Colonic mucosa (tissue), 4 donors: Measurements from ENCODE around the gene NHP2. TPM values are rescaled to one million over a fixed set of nuclear protein-coding genes. Genes with fewer than 3 reads are reported as not detected.

Source experiments
- DNase-seq: peaks from one replicate; pipeline ENCODE4 v3.0.0-alpha.2; 2020
- H3K27ac ChIP-seq: fragments of 200-600 bp; one replicate; pipeline ENCODE4 v1.8.0; 2021
- H3K27me3 ChIP-seq: fragments of 200-600 bp; one replicate; pipeline ENCODE4 v1.8.0; 2021
- H3K36me3 ChIP-seq: fragments of 200-600 bp; one replicate; pipeline ENCODE4 v1.8.0; 2021
- H3K4me1 ChIP-seq: fragments of 200-600 bp; one replicate; pipeline ENCODE4 v1.8.0; 2021; ENCODE audit warnings: mild to moderate bottlenecking
- H3K4me3 ChIP-seq: fragments of 200-600 bp; one replicate; pipeline ENCODE4 v1.8.0; 2021
- H3K9ac ChIP-seq, 2 donors: one replicate each; pipeline ENCODE4 v1.7.0; 2013; ENCODE audit warnings: control low read depth in 2 of 2, low read depth in 2 of 2, low read length in 2 of 2
- H3K9me3 ChIP-seq: fragments of 200-600 bp; one replicate; pipeline ENCODE4 v1.8.0; 2021
- CTCF ChIP-seq: fragments of 200-600 bp; IDR thresholded peaks from one replicate; pipeline ENCODE4 v1.8.0; 2022; ENCODE audit warnings: antibody characterized with exemption, mild to moderate bottlenecking
- intact Hi-C: fragments of 100-400 bp; cut with DNase I; formaldehyde crosslinking; loops from one replicate; pipeline ENCODE4 v1.14.1; 2022
- total RNA-seq, 2 donors: library from RNA; stranded (reverse); fragmentation: NEBNext Ultra II Directional in 1 of 2; extraction: Animal tissue kit (Norgen Biotek cat#: 25700) in 1 of 2; gene quantifications; one replicate each; pipeline ENCODE4 v1.2.1, GENCODE V29; 2021
- donor health status: healthy.
- donor health status: DM: no; HTN: no; CAD: no.
- donor health status: DM: no; HTN: no; CAD: no.

Gene NHP2
- total RNA-seq, 2 donors from 2014 or later = 64.8 to 182 TPM

DNA sequence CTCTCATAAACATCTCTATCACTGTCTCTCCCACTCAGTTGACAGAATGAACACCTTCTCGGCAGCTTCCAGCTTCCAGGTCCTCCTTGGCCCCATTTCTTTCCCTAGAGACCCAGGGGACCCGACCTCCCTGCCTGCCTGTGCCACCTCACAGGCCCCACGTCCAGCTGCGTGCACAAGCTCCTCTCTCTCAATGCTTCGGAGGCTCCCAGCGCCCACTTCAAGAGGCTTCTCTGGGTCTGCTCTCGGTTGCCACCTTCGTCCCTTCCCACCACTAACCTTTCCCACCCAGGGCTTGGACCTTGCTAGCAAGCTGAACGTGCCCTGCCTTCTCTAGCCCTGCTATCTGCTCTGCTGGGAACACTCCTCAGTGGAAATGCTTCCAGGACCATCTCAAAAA, 43.2 kb downstream of the NHP2 start:
- no peak for TF ChIP-seq CTCF
- no peak overlapping the region for H3K4me3 ChIP-seq
- peaks cover 11% of the 10 kb centered on the region for H3K4me1 ChIP-seq
- DNase-seq = no peak
- no peaks in the 10 kb centered on the region for H3K36me3 ChIP-seq
- H3K9ac ChIP-seq = no peak overlapping the region
- intact Hi-C loops = no loop called here
- no peak overlapping the region for H3K27ac ChIP-seq
- H3K9me3 ChIP-seq = no peaks in the 10 kb centered on the region
- peaks cover 14% of the 10 kb centered on the region for H3K27me3 ChIP-seq

GRCh38 chr5:178108966-178109365, 44.7 kb downstream of the NHP2 start:
- peak overlapping the region in 1 of 2 donors; percentile 9 for H3K9ac ChIP-seq
- H3K27me3 ChIP-seq = peaks cover 4% of the 10 kb centered on the region
- peaks cover 8% of the 10 kb centered on the region for H3K4me1 ChIP-seq
- peak; percentile 85 for DNase-seq
- H3K9me3 ChIP-seq = no peaks in the 10 kb centered on the region
- intact Hi-C loops = no loop called here
- H3K27ac ChIP-seq = no peak overlapping the region
- H3K36me3 ChIP-seq = no peaks in the 10 kb centered on the region
- no peak for TF ChIP-seq CTCF
- no peak overlapping the region for H3K4me3 ChIP-seq

DNA sequence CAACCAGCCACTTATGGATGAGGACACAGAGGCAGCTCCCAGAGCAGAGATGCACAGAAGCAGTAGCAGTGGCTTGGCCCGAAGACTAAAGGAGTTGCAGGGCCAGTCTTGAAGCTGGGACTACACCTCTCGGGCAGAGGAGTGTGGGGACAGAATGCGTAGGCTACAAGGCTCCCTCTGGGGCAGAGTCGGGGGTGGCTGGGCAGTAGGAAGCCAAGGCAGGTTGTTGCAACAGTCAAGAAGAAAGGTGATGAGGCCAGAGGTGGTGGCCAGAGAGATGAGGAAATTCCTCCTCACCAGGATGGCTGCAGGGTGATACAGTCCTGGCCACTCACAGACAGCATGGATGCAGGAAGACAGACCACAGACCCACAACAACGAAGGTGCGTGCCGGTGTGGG, 45.2 kb downstream of the NHP2 start:
- Histone ChIP-seq H3K9me3 (no peaks in the 10 kb centered on the region), H3K9ac (peak overlapping the region in 1 of 2 donors; percentile 9), H3K4me3 (no peak overlapping the region), H3K4me1 (peaks cover 5% of the 10 kb centered on the region), H3K36me3 (no peaks in the 10 kb centered on the region), H3K27me3 (no peaks in the 10 kb centered on the region), H3K27ac (no peak overlapping the region)
- intact Hi-C loops = no loop called here
- TF ChIP-seq CTCF = no peak
- no peak for DNase-seq

- H3K4me1 ChIP-seq = peaks cover 5% of the 10 kb centered on the region
- no peaks in the 10 kb centered on the region for H3K27me3 ChIP-seq
- TF ChIP-seq CTCF = no peak
- H3K9me3 ChIP-seq = no peaks in the 10 kb centered on the region
- DNase-seq = no peak
- no peak overlapping the region for H3K9ac ChIP-seq
- intact Hi-C loops = no loop called here
- H3K36me3 ChIP-seq = no peaks in the 10 kb centered on the region
- H3K27ac ChIP-seq = no peak overlapping the region
- H3K4me3 ChIP-seq = no peak overlapping the region
Observed at GRCh38 chr5:178107756-178108310, 45.9 kb downstream of the NHP2 start.

DNA sequence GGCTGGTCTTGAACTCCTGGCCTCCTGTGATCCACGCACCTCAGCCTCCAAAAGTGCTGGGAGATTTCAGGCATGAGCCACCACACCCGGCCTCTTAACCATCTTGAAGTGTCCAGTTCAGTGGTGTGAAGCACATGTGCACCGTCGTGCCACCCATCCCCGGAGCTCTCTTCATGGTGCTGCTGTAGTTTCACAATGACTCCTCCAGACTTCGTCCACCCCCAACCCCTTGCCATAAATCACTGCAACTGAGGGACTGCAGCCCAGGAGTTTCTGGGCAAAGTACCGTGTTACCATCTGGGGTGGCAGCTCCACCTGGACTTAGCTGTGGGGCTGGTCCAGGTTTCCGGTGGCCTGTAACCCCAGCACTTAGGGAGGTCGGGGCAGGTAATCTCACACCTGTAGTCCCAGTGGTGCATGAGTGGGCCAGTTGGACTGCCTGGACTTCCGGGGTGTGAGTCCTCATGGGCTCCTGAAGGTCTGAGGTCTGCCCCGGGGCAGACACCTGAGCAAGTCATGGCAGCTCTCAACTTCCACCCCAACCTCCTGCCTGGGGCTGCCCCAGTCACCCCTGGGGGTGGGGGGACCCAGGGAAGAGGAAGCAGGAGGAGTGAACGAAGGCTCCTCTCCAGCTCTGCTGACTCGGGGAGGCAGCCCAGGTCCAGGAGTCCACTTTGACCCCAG, 47.0 kb downstream of the NHP2 start:
- intact Hi-C loops = no loop called here
- Histone ChIP-seq H3K9ac (no peak overlapping the region), H3K4me3 (no peak overlapping the region), H3K36me3 (no peaks in the 10 kb centered on the region), H3K9me3 (no peaks in the 10 kb centered on the region), H3K27me3 (no peaks in the 10 kb centered on the region), H3K4me1 (peaks cover 5% of the 10 kb centered on the region), H3K27ac (no peak overlapping the region)
- no peak for DNase-seq
- TF ChIP-seq CTCF = no peak
